Tibial nerve (tissue), 4 donors: ENCODE measurements around the gene ZNF136. TPM values are rescaled to one million over a fixed set of nuclear protein-coding genes. Genes with fewer than 3 reads are reported as not detected.

Experiments
- DNase-seq, 2 donors: peaks; one replicate each; pipeline ENCODE4 v3.0.0-alpha.2; 2019; ENCODE audit warnings: low spot score in 2 of 2
- H3K27ac ChIP-seq, 4 donors: fragments of 200-600 bp; sonication (generic) in 3 of 4; one replicate each; pipeline ENCODE4 v1.5.1; 2017 to 2019; ENCODE audit warnings: mild to moderate bottlenecking in 1 of 4
- H3K27me3 ChIP-seq, 2 donors: fragments of 200-600 bp; sonication (generic) in 1 of 2; one replicate each; pipeline versions ENCODE4 v1.5.1 to v1.6.0; 2017 to 2019
- H3K36me3 ChIP-seq, 3 donors: fragments of 200-600 bp; sonication (generic); one replicate each; pipeline ENCODE4 v1.5.1; 2018 to 2019
- H3K4me1 ChIP-seq, 4 donors: fragments of 200-600 bp; sonication (generic) in 3 of 4; one replicate each; pipeline ENCODE4 v1.5.1; 2017 to 2019
- H3K4me3 ChIP-seq, 4 donors: fragments of 200-600 bp; sonication (generic) in 3 of 4; one replicate each; pipeline ENCODE4 v1.5.1; 2017 to 2019; ENCODE audit warnings: mild to moderate bottlenecking in 1 of 4, moderate library complexity in 1 of 4
- H3K9me3 ChIP-seq, 4 donors: fragments of 200-600 bp; sonication (generic) in 3 of 4; one replicate each; pipeline ENCODE4 v1.5.1; 2017 to 2019
- EP300 ChIP-seq, 2 donors: sonication (generic); formaldehyde crosslinking; IDR thresholded peaks; one replicate each; pipeline ENCODE4 v1.6.1; 2017; ENCODE audit warnings: antibody characterized with exemption in 2 of 2, mild to moderate bottlenecking in 1 of 2
- POLR2A ChIP-seq, 2 donors: fragments of 450-650 bp; IDR thresholded peaks; one replicate each; pipeline ENCODE4 v1.6.1; 2017; ENCODE audit warnings: antibody characterized with exemption in 2 of 2, mild to moderate bottlenecking in 2 of 2, moderate library complexity in 2 of 2
- WGBS, 2 donors: methylation state at CpG; one replicate each; pipeline ENCODE4 v1.1.5; 2018; 5-methylcytosine and 5-hydroxymethylcytosine counted together
- total RNA-seq, 4 donors: library from RNA; depleted of rRNA; stranded (reverse); fragments of >200 nt; gene quantifications; one replicate each; pipeline ENCODE4 v1.1.0, GENCODE V29; 2016
- TF ChIP-seq, protein P1 (sequence below), 5 experiments: fragments of 200-600 bp in 3 of 5; fragments of 450-650 bp in 2 of 5; sonication (generic) in 3 of 5; IDR thresholded peaks; one replicate each; pipeline ENCODE4 v1.5.1; 2016 to 2019; ENCODE audit warnings: antibody characterized with exemption in 5 of 5, mild to moderate bottlenecking in 3 of 5, moderate library complexity in 2 of 5

Gene ZNF136
- total RNA-seq, 4 donors from 2014 or later: 5.1 to 25.8 (median 13.4) TPM

DNA sequence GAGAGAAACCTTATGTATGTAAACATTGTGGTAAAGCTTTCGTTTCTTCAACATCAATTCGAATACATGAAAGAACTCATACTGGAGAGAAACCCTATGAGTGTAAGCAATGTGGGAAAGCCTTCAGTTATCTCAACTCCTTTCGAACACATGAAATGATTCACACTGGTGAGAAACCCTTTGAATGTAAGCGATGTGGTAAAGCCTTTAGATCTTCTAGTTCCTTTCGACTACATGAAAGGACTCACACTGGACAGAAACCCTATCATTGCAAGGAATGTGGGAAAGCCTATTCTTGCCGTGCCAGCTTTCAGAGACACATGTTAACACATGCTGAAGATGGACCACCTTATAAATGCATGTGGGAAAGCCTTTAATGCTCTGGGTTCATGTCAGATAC is 24.7 kb downstream of the ZNF136 start:
- Histone ChIP-seq H3K9me3 (peaks cover 3 to 99% (median 47%) of the 10 kb centered on the region in 4 donors), H3K4me1 (no peaks in the 10 kb centered on the region), H3K4me3 (no peak overlapping the region), H3K27me3 (no peaks in the 10 kb centered on the region), H3K36me3 (peaks cover 6 to 100% (median 38%) of the 10 kb centered on the region in 3 donors), H3K27ac (no peak overlapping the region)
- 93 to 95% methylated on average over 6 of the region's 6 CpGs for WGBS, 2 donors
- TF ChIP-seq EP300 (IDR thresholded peaks at IDR 0.05) (no peak), POLR2A (IDR thresholded peaks at IDR 0.05) (no peak)
- TF ChIP-seq, protein P1, sequence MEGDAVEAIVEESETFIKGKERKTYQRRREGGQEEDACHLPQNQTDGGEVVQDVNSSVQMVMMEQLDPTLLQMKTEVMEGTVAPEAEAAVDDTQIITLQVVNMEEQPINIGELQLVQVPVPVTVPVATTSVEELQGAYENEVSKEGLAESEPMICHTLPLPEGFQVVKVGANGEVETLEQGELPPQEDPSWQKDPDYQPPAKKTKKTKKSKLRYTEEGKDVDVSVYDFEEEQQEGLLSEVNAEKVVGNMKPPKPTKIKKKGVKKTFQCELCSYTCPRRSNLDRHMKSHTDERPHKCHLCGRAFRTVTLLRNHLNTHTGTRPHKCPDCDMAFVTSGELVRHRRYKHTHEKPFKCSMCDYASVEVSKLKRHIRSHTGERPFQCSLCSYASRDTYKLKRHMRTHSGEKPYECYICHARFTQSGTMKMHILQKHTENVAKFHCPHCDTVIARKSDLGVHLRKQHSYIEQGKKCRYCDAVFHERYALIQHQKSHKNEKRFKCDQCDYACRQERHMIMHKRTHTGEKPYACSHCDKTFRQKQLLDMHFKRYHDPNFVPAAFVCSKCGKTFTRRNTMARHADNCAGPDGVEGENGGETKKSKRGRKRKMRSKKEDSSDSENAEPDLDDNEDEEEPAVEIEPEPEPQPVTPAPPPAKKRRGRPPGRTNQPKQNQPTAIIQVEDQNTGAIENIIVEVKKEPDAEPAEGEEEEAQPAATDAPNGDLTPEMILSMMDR (IDR thresholded peaks at IDR 0.05): no peak
- DNase-seq: no peak

DNA sequence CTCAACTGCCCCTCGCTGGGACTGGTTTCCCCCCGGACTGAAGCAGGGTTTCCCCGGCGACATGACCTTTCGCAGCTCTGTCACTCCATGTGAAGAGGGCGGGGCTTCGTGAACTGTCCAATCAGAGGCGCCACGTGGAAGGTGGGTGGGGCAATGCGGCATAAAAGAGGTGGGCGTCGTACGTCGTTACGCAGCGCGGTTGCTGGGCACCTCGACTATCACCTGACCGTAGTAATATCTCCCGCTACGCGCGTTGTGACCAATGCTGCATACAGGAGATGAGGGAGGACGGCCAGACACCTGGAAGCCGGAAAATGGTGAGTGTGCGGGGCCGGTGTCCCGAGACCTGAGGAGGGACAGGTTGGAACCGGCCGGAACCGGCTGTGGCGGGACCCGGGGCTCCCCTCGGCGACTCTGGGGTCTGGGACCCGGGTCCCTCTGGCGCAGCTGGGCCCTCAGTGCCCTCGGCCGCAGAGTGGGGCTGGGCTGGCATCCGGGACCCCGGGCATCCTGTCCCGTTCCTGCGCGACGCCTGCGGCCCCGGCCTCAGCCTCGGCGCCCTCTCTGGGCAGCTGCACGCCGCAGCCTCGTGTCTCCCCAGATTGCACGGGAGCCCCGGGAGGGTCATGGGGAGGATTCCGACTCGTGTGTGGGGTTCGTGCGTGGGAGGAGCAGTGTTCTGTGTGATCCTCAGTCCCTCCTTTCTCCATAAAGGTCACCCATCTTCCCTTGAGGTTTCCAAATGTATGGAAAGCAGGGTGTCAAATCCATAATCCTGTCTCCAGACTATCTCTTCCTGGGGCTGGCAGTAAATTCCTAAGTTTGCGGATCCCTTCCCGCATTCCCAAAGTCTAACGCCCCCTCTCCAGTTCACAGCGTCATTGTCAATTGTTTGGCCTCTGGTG is 32.2 kb downstream of the ZNF136 start:
- peak overlapping the region; percentile 35 to 80 (median 68) for H3K27ac ChIP-seq
- H3K9me3 ChIP-seq: peaks cover 0 to 98% (median 28%) of the 10 kb centered on the region in 4 donors
- H3K27me3 ChIP-seq: no peaks in the 10 kb centered on the region
- H3K4me1 ChIP-seq: no peaks in the 10 kb centered on the region
- peak in 1 of 2 donors; percentile 78 for TF ChIP-seq EP300 (IDR thresholded peaks at IDR 0.05)
- TF ChIP-seq, protein P1 (IDR thresholded peaks at IDR 0.05): no peak
- peak in 1 of 2 donors; percentile 38 for TF ChIP-seq POLR2A (IDR thresholded peaks at IDR 0.05)
- WGBS, 2 donors: 1 to 2% methylated on average over 45 to 62 of the region's 62 CpGs
- peak overlapping the region; percentile 34 to 56 (median 46) for H3K4me3 ChIP-seq
- peaks cover 0 to 64% (median 5%) of the 10 kb centered on the region in 3 donors for H3K36me3 ChIP-seq
- peak; percentile 44 to 46 for DNase-seq

DNA sequence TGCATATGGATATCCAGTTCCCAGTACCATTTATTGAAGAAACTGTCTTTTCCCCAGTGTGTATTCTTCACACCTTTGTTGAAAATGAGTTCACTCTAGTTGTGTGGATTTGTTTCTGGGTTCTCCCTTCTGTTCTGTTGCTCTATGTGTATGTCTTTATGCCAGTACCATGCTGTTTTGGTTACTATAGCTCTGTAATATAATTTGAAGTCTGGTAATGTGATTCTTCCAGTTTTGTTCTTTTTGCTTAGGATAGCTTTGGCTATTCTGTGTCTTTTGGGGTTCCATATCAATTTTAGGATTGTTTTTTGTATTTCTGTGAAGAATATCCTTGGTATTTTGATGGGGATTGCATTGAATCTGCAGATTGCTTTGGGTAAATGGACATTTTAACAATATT is 35.2 kb downstream of the ZNF136 start:
- TF ChIP-seq POLR2A (IDR thresholded peaks at IDR 0.05): no peak
- TF ChIP-seq EP300 (IDR thresholded peaks at IDR 0.05): no peak
- TF ChIP-seq, protein P1 (IDR thresholded peaks at IDR 0.05): no peak
- Histone ChIP-seq H3K27me3 (no peaks in the 10 kb centered on the region), H3K4me1 (no peaks in the 10 kb centered on the region), H3K36me3 (peaks cover 0 to 47% (median 0%) of the 10 kb centered on the region in 3 donors), H3K4me3 (no peak overlapping the region), H3K27ac (no peak overlapping the region), H3K9me3 (peaks cover 0 to 99% (median 19%) of the 10 kb centered on the region in 4 donors)
- DNase-seq: no peak

DNA sequence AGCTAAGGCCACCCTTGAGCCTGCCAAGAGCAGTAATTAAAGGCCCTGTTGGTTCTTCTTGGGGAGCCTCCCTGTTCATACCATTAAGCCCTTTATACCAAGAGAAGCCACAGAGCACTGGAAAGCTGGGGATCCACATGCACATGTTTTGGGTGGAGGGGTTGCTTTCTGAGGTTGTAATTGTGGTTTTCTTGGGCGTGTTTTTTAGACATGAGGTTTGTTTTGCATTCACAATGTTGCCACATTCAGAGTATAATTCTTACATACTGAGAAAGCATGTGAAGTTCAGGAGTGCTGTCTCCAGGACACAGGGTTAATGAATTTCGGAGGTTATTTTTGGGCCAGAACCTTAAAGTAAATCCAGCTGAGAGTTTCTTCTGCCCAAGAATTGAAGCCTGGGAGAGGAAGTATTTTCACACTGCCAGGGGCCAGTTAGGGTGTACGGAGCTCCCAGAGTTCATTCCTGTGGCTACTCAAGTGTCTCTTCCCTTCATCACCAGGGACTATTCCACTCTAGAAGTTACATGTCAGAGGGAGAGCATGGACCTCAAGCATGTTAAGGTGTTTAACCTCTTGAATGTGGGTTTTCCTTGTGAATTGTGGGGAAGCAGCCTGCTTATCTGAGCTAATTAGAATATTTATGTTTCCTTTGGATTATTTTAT is 37.0 kb downstream of the ZNF136 start:
- no peak for DNase-seq
- Histone ChIP-seq H3K4me1 (no peaks in the 10 kb centered on the region), H3K27me3 (no peaks in the 10 kb centered on the region), H3K27ac (no peak overlapping the region), H3K4me3 (no peak overlapping the region), H3K36me3 (peaks cover 0 to 44% (median 0%) of the 10 kb centered on the region in 3 donors), H3K9me3 (peaks cover 0 to 99% (median 17%) of the 10 kb centered on the region in 4 donors)
- no peak for TF ChIP-seq POLR2A (IDR thresholded peaks at IDR 0.05)
- TF ChIP-seq, protein P1 (IDR thresholded peaks at IDR 0.05): no peak
- no peak for TF ChIP-seq EP300 (IDR thresholded peaks at IDR 0.05)
- 73 to 79% methylated on average over 3 of the region's 3 CpGs for WGBS, 2 donors

DNA sequence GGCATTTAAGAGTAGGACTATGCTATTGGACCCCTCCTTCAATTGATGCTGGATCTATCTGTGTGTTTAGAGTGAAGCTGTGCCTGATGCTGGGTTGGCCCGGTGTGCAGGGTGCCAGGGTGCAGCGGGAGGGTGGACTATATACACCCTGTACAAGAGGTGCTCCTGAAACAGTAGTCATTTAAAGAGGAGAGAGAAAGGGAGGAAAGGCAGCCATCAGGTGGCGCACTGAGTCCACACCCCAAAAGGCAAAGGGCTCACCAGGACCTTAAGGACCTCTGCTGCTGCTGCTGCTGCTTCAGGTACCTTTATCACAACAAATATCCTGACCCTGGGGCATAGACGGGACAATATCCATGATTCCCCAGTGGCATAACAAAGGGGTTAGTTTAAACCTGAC is 39.4 kb downstream of the ZNF136 start:
- TF ChIP-seq EP300 (IDR thresholded peaks at IDR 0.05): no peak
- Histone ChIP-seq H3K36me3 (peaks cover 0 to 52% (median 0%) of the 10 kb centered on the region in 3 donors), H3K27ac (no peak overlapping the region), H3K9me3 (peaks cover 0 to 100% (median 23%) of the 10 kb centered on the region in 4 donors), H3K4me3 (no peak overlapping the region), H3K27me3 (no peaks in the 10 kb centered on the region), H3K4me1 (no peaks in the 10 kb centered on the region)
- 39 to 44% methylated on average over 4 of the region's 4 CpGs for WGBS, 2 donors
- no peak for DNase-seq
